ENCODE results near the gene MUC12. TPM values are rescaled to one million over a fixed set of nuclear protein-coding genes. Genes with fewer than 3 reads are reported as not detected.

MUC12 gene
- total RNA-seq, 6 experiments from 2014 or later, result not detected

- no peaks in the 10 kb centered on the region for H3K27me3 ChIP-seq
- 32% methylated on average over 2 of the region's 3 CpGs for WGBS (ENCODE audit: insufficient coverage, low coverage, low lambda C conversion rate, missing lambda C conversion rate)
- H3K4me3 ChIP-seq, result no peak overlapping the region
- DNase-seq (no peak), ATAC-seq (no peak)
- no peaks in the 10 kb centered on the region for H3K9me3 ChIP-seq
- H3K27ac ChIP-seq, result no peak overlapping the region
- no peak for TF ChIP-seq POLR2A (IDR thresholded peaks at IDR 0.05)
- H3K4me1 ChIP-seq, result peaks cover 0 to 4% (median 0%) of the 10 kb centered on the region in 4 donors
- intact Hi-C loops (cut with DNase I), result loop anchor here (5.0 to 10.0 kb wide), 2 partner anchors 86 to 89 kb away; no protein-coding TSS in a partner anchor
- H3K36me3 ChIP-seq, result peaks cover 0 to 10% (median 0%) of the 10 kb centered on the region in 4 donors
These were observed 715 bp upstream of the MUC12 start for GRCh38 chr7:100968650-100969049.

- WGBS (ENCODE audit: insufficient coverage, low coverage, low lambda C conversion rate, missing lambda C conversion rate), result 33% methylated on average over 13 of the region's 14 CpGs
These were observed 2.0 kb downstream of the MUC12 start for GRCh38 chr7:100971111-100972001.

GRCh38 chr7:100972002-100972347 is 2.6 kb downstream of the MUC12 start:
- intact Hi-C loops (cut with DNase I), result no loop called here
- Histone ChIP-seq H3K4me3 (no peak overlapping the region), H3K4me1 (no peaks in the 10 kb centered on the region), H3K27ac (no peak overlapping the region), H3K27me3 (no peaks in the 10 kb centered on the region), H3K9me3 (no peaks in the 10 kb centered on the region), H3K36me3 (peaks cover 0 to 4% (median 0%) of the 10 kb centered on the region in 4 donors)
- peak in 1 of 4 donors; percentile 18 for ATAC-seq
- no peak for DNase-seq
- WGBS (ENCODE audit: insufficient coverage, low coverage, low lambda C conversion rate, missing lambda C conversion rate), result 54% methylated on average over 5 of the region's 7 CpGs
- no peak for TF ChIP-seq POLR2A (IDR thresholded peaks at IDR 0.05)
- TF ChIP-seq CTCF (IDR thresholded peaks at IDR 0.05), result no peak

More at GRCh38 chr7:100971111-100972001, 2.0 kb downstream of the MUC12 start:
- DNase-seq (no peak), ATAC-seq (peak in 2 of 4 donors; percentile 6 to 19)
- Histone ChIP-seq H3K9me3 (no peaks in the 10 kb centered on the region), H3K4me3 (no peak overlapping the region), H3K27me3 (no peaks in the 10 kb centered on the region), H3K36me3 (peaks cover 0 to 6% (median 0%) of the 10 kb centered on the region in 4 donors), H3K27ac (no peak overlapping the region), H3K4me1 (peaks cover 0 to 4% (median 0%) of the 10 kb centered on the region in 4 donors)
- TF ChIP-seq POLR2A (IDR thresholded peaks at IDR 0.05) (no peak), CTCF (IDR thresholded peaks at IDR 0.05) (no peak)
- intact Hi-C loops (cut with DNase I), result no loop called here

- WGBS (ENCODE audit: insufficient coverage, low coverage, low lambda C conversion rate, missing lambda C conversion rate), result 94% methylated on average over 2 of the region's 2 CpGs
- intact Hi-C loops (cut with DNase I), result no loop called here
- no peak overlapping the region for H3K27ac ChIP-seq
- H3K27me3 ChIP-seq, result no peaks in the 10 kb centered on the region
- H3K4me1 ChIP-seq, result no peaks in the 10 kb centered on the region
- TF ChIP-seq POLR2A (IDR thresholded peaks at IDR 0.05) (no peak), CTCF (IDR thresholded peaks at IDR 0.05) (no peak)
- H3K4me3 ChIP-seq, result no peak overlapping the region
- ATAC-seq (no peak), DNase-seq (no peak)
- H3K9me3 ChIP-seq, result no peaks in the 10 kb centered on the region
- no peaks in the 10 kb centered on the region for H3K36me3 ChIP-seq
These were observed 4.7 kb downstream of the MUC12 start for GRCh38 chr7:100974021-100974420.

- TF ChIP-seq CTCF (IDR thresholded peaks at IDR 0.05) (no peak), POLR2A (IDR thresholded peaks at IDR 0.05) (no peak)
- Histone ChIP-seq H3K4me3 (no peak overlapping the region), H3K27me3 (no peaks in the 10 kb centered on the region), H3K4me1 (no peaks in the 10 kb centered on the region), H3K27ac (no peak overlapping the region), H3K36me3 (no peaks in the 10 kb centered on the region), H3K9me3 (no peaks in the 10 kb centered on the region)
- ATAC-seq (no peak), DNase-seq (no peak)
- intact Hi-C loops (cut with DNase I), result no loop called here
- 31% methylated on average over 3 of the region's 3 CpGs for WGBS (ENCODE audit: insufficient coverage, low coverage, low lambda C conversion rate, missing lambda C conversion rate)
These were observed 6.0 kb downstream of the MUC12 start for GRCh38 chr7:100975371-100975821.
